Hindlimb muscle (tissue), 1 donor: ENCODE data around the gene LUC7L2. TPM values are rescaled to one million over a fixed set of nuclear protein-coding genes. Genes with fewer than 3 reads are reported as not detected.
"Not testable (repeated sequence)": the region's sequence is repeated elsewhere in the genome, so short reads cannot be mapped to it uniquely, and the experiment has no call there.

ENCODE experiments used
- DNase-seq: peaks from one replicate; pipeline ENCODE4 v3.0.0-alpha.2; 2013
- polyA plus RNA-seq: library from polyadenylated mRNA; unstranded; fragments of 120-200 nt; gene quantifications from one replicate; pipeline ENCODE4 v1.2.1, GENCODE V29; 2013; ENCODE audit not compliant: insufficient read length

LUC7L2 gene
- polyA plus RNA-seq, 1 donor, result 66.0 TPM

DNA sequence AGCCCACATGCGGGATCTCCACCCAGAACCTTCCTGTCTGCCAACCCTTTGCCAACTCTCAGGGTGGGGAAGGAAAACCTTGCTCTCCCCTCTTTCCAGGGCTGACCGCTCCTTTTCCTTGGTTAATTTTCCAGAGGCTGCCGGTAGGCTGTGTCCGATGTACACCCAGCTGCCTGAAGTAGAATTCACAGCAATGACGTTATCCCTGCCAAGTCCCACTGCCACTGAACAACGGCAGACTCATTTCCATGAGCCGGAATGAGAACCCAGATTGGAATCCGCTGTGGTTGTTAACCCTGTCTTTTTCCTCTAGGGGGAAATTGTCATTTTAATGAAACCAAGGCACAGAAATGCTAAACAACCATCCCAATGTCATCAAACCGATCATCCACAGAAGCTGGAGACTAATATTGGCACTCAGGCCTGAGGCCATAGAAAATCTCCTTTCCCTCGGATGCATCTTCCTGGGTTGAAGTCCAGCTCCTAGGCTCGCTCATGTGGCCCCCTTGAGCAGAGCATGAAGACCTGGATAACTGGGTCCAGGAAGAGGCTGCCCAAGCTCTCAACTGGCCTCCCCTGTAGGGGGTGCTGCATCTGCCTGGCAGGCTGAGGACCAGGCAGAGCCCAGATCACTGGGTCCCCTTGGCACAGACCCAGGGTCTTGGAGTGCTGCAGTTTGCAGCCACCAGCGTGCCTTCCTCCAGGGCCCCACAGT is 93.4 kb downstream of the LUC7L2 start:
- no peak for DNase-seq

GRCh38 chr7:139453673-139454321 is 94.1 kb downstream of the LUC7L2 start:
- DNase-seq, result no peak

DNA sequence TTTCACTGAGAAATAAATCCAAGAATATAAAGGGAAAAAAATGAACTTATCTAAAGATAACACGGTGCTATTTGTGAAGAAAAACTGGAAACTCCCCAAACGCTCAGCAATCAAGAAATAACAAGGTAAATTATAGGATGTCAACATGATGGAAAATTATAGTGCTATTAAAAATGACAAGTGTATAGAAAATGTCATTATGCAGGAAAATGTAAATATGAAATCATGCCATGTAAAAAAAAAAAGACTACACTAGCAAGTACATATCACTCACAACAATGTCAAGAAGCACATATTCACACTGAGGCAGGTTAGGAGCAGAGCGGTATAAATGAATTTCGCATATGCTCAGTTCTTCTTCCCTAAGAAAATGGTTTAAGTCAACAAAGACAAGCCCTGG is 96.1 kb downstream of the LUC7L2 start:
- no peak for DNase-seq

DNA sequence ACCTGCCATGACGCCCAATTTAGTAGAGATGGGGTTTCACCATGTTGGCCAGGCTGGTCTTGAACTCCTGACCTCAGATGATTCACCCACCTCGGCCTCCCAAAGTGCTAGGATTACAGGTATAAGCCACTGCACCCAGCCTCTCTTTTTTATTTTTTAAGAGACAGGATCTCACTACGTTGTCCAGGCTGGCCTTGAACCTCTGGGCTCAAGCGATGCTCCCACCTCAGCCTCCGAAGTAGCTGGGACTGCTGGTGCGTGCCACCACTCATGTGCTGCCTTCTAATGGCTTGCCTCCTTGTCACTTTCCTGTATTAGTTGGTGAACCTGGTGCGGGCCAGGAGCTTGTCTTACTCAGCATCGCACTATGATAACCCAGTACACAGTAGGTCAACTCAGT is 96.8 kb downstream of the LUC7L2 start:
- no peak for DNase-seq

DNA sequence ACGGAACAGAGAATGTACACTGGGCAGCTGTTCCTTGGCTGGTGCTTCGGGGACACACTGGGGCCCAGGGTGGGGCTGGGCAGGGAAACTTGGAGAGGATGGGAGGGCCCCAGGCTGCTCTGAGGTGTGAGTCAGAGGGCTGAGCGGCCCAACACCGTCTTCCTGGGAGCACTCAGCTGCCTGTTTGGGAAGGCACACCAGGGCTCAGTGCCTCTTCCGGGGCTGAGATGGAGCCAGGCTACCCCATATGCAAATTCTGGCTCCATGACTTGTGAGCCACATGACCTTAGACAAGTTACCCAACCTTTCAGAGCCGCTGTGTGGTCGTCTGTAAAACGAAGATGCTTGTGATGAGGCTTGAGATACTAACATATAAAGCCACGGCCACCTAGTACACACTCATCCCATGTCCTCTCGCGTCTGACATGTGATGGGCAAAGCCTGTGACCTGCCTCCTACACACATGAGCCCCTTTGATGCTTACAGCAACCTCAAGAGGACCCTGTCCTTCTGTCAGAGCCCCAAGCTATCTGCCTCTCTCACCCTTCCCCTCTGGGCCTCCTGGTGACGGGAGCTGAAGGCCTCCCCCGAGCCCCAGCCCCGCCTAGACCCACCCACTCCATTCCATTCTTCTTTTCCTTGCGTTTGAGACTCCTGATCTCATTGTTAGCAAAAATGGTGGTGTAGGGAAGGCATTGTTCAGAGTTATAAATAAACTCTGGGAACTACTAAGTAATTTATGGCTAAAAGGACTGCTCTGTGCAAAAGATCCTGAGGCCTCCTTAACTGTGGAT is 97.7 kb downstream of the LUC7L2 start:
- no peak for DNase-seq

GRCh38 chr7:139463421-139463820 is 103.7 kb downstream of the LUC7L2 start:
- DNase-seq, result not testable (repeated sequence)

- DNase-seq, result not testable (repeated sequence)
Measured at GRCh38 chr7:139464511-139464910, 104.8 kb downstream of the LUC7L2 start.

GRCh38 chr7:139465072-139465471 is 105.4 kb downstream of the LUC7L2 start:
- not testable (repeated sequence) for DNase-seq

DNA sequence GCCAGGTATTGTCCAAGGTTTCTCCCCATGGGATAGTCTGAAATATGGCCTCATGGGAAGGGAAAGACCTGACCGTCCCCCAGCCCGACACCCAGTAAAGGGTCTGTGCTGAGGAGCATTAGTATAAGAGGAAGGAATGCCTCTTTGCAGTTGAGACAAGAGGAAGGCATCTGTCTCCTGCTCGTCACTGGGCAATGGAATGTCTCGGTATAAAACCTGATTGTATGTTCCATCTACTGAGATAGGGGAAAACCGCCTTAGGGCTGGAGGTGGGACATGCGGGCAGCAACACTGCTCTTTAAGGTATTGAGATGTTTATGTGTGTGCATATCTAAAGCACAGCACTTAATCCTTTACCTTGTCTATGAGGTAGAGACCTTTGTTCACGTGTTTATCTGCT is 108.0 kb downstream of the LUC7L2 start:
- DNase-seq, result not testable (repeated sequence)

DNA sequence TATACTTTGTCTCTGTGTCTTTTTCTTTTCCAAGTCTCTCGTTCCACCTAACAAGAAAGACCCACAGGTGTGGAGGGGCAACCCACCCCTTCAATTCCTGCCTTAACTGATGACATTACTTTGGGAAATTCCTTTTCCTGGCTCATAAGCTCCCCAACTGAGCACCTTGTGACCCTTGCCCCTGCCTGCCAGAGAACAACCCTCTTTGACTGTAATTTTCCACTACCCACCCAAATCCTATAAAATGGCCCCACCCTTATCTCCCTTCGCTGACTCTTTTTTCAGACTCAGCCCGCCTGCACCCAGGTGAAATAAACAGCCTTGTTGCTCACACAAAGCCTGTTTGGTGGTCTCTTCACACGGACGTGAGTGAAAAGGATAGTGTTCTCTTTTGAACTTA is 108.6 kb downstream of the LUC7L2 start:
- DNase-seq, result not testable (repeated sequence)

- DNase-seq, result no peak
Measured at GRCh38 chr7:139471740-139472353, 112.2 kb downstream of the LUC7L2 start.

Other genes with a start within 250 kb of the LUC7L2 start
- gene UBN2, start 128.7 kb upstream of the LUC7L2 start, polyA plus RNA-seq, result 11.1 TPM
- gene FMC1, start 18.6 kb upstream of the LUC7L2 start, polyA plus RNA-seq, result 21.0 TPM
- gene KLRG2, start 123.8 kb downstream of the LUC7L2 start, polyA plus RNA-seq, result not detected
- gene CLEC2L, start 163.8 kb downstream of the LUC7L2 start, polyA plus RNA-seq, result 1.1 TPM